Coronary artery (tissue), 2 donors: Measurements from ENCODE around the gene FAM118B.

Source experiments
- DNase-seq: peaks from one replicate; pipeline ENCODE4 v3.0.0-alpha.2; 2017; ENCODE audit warnings: low spot score
- H3K27ac ChIP-seq, 2 donors: fragments of 200-600 bp; sonication (generic); one replicate each; pipeline ENCODE4 v1.5.1; 2016 to 2019
- H3K4me3 ChIP-seq: fragments of 200-600 bp; sonication (generic); 2 replicates; pipeline ENCODE4 v1.5.1; 2016; ENCODE audit warnings: mild to moderate bottlenecking, moderate library complexity
- TF ChIP-seq, protein P1 (sequence below): fragments of 200-600 bp; sonication (generic); IDR thresholded peaks from one replicate; pipeline ENCODE4 v1.5.1; 2019; ENCODE audit warnings: antibody characterized with exemption

Gene FAM118B

GRCh38 chr11:126310992-126311310 lies 99.4 kb downstream of the FAM118B start:
- Histone ChIP-seq H3K4me3 (no peak overlapping the region), H3K27ac (no peak overlapping the region)
- DNase-seq = no peak
- TF ChIP-seq, protein P1, sequence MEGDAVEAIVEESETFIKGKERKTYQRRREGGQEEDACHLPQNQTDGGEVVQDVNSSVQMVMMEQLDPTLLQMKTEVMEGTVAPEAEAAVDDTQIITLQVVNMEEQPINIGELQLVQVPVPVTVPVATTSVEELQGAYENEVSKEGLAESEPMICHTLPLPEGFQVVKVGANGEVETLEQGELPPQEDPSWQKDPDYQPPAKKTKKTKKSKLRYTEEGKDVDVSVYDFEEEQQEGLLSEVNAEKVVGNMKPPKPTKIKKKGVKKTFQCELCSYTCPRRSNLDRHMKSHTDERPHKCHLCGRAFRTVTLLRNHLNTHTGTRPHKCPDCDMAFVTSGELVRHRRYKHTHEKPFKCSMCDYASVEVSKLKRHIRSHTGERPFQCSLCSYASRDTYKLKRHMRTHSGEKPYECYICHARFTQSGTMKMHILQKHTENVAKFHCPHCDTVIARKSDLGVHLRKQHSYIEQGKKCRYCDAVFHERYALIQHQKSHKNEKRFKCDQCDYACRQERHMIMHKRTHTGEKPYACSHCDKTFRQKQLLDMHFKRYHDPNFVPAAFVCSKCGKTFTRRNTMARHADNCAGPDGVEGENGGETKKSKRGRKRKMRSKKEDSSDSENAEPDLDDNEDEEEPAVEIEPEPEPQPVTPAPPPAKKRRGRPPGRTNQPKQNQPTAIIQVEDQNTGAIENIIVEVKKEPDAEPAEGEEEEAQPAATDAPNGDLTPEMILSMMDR = no peak

DNA sequence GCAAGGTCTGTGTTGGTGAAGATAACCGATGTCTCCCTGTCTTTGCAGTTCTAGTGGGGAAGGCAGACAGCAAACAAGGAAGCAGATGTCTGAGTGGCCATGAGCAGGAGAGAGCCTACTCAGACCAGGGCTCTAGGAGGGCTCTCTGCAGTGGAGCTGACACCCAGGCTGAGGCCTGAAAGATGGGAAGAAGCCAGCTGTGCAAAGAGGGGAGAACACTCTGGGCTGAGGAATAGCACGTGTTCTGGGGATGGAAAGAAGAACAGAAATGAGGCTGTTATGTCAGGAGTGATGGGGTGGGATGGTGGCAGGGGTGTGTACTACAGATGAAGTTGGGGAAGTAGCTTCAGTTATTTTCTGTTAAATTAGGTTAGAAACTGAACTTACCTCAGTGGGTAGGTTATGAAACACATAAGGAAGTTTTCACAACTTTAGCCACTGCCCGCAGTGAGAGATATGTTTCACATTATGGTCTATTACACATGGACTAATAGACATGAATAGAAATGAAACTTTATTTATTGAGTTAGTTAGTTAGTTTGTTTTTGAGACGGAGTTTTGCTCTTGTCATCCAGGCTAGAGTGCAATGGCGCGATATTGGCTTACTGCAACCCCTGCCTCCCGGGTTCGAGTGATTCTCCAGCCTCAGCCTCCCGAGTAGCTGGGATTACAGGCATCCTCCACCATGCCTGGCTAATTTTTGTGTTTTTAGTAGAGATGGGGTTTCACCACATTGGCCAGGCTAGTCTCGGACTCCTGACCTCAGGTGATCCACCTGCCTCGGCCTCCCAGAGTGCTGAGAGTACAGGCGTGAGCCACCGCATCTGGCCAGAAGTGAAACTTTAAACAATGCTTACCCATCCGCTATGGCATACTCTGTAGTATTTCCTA lies 100.1 kb downstream of the FAM118B start:
- Histone ChIP-seq H3K4me3 (no peak overlapping the region), H3K27ac (no peak overlapping the region)
- DNase-seq = no peak
- TF ChIP-seq, protein P1 = no peak
